Prostate gland (tissue), 2 donors: ENCODE measurements around the gene ANO8.

Experiments
- POLR2A ChIP-seq: fragments of 450-650 bp; IDR thresholded peaks from one replicate; pipeline ENCODE4 v1.6.1; 2016; ENCODE audit warnings: antibody characterized with exemption, mild to moderate bottlenecking
- POLR2AphosphoS5 ChIP-seq: sonication (generic); formaldehyde crosslinking; IDR thresholded peaks from one replicate; pipeline ENCODE4 v1.6.1; 2017; ENCODE audit warnings: antibody characterized with exemption
- TF ChIP-seq, protein P1 (sequence below), 4 experiments: fragments of 200-600 bp in 2 of 4; fragments of 450-650 bp in 2 of 4; sonication (generic) in 2 of 4; IDR thresholded peaks; 1 replicate in 3 of 4; 2 replicates in 1 of 4; pipeline ENCODE4 v1.5.1; 2016 to 2019; ENCODE audit warnings: antibody characterized with exemption in 4 of 4, mild to moderate bottlenecking in 2 of 4, moderate library complexity in 2 of 4

DNA sequence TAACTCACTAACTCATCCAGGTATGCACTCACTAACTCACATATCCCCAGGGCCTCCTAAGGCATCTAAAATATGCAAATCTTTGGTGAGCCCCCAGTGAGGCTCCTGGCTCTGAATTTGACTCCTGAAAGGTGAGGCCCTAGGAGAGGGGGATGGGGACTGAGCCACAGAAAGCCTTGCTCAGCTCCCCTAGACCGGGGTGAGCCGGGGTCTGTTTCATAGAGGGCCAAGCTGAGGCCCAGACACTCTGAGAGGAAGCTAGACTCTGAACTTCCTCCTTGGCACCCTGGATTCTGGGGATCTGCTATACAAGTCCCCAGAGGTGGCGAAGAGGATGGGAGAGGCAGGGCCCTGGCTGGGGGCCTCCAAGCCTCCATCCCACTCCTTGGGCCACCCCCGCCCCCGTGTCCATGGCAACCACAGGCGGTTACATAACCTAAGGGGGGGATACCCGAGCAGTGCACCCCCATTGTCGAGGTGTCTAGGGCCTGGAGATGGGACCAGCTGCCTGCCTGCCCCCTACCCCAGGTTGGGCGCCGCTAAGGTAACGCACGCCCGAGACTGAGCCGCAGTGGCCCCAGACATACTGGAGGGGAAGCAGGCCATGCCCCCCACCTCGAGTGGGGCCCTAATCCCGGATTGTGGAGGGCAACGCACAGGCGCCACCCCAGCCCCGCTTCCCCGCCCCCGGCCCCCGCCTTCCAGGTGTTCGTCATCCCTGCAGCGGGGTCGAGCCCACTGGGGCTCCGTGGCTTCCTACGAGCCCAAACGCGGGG, 32.1 kb downstream of the ANO8 start:
- TF ChIP-seq, protein P1, sequence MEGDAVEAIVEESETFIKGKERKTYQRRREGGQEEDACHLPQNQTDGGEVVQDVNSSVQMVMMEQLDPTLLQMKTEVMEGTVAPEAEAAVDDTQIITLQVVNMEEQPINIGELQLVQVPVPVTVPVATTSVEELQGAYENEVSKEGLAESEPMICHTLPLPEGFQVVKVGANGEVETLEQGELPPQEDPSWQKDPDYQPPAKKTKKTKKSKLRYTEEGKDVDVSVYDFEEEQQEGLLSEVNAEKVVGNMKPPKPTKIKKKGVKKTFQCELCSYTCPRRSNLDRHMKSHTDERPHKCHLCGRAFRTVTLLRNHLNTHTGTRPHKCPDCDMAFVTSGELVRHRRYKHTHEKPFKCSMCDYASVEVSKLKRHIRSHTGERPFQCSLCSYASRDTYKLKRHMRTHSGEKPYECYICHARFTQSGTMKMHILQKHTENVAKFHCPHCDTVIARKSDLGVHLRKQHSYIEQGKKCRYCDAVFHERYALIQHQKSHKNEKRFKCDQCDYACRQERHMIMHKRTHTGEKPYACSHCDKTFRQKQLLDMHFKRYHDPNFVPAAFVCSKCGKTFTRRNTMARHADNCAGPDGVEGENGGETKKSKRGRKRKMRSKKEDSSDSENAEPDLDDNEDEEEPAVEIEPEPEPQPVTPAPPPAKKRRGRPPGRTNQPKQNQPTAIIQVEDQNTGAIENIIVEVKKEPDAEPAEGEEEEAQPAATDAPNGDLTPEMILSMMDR (IDR thresholded peaks at IDR 0.05), result no peak
- TF ChIP-seq POLR2A (no peak), POLR2AphosphoS5 (no peak)
